HEK293 (cell line): ENCODE data around the gene IFT27.

ENCODE experiments used
- CTCF ChIA-PET: fragments of 350-600 bp; formaldehyde crosslinking; extraction: SDS; loops from one replicate; lab custom pipeline; 2021; ENCODE audit warnings: antibody characterized with exemption; lab: Yijun Ruan, JAX
- POLR2A ChIA-PET: fragments of 300-600 bp; formaldehyde crosslinking; extraction: SDS; loops from one replicate; lab custom pipeline; 2020; ENCODE audit warnings: antibody characterized with exemption, inconsistent platforms; lab: Yijun Ruan, JAX
- H3K27ac ChIP-seq: fragments of 200-500 bp; sonication (Bioruptor generic); 2 replicates; pipeline ENCODE4 v1.5.1; 2014; ENCODE audit warnings: low read depth, low read length, control low read depth, inconsistent platforms; ENCODE audit errors: extremely low read depth
- H3K36me3 ChIP-seq, 2 experiments: fragments of 200-500 bp in 1 of 2; sonication (Bioruptor generic) in 1 of 2; 1 replicate in 1 of 2; 2 replicates in 1 of 2; pipeline ENCODE4 v1.5.1; 2014 to 2017; ENCODE audit warnings: inconsistent platforms in 2 of 2, low read length in 2 of 2; ENCODE audit not compliant: control insufficient read depth in 2 of 2, insufficient read depth in 1 of 2
- H3K4me1 ChIP-seq: fragments of 200-500 bp; sonication (Bioruptor generic); 2 replicates; pipeline ENCODE4 v1.5.1; 2014; ENCODE audit warnings: mild to moderate bottlenecking, low read length, inconsistent platforms; ENCODE audit not compliant: control insufficient read depth, insufficient read depth
- H3K4me3 ChIP-seq: 2 replicates; pipeline ENCODE4 v1.5.1; 2011; ENCODE audit warnings: low read depth, mild to moderate bottlenecking, control low read depth, low read length, moderate library complexity
- H3K9me3 ChIP-seq: fragments of 200-500 bp; sonication (Bioruptor generic); 2 replicates; pipeline ENCODE4 v1.5.1; 2014; ENCODE audit warnings: low read depth, low read length, inconsistent platforms; ENCODE audit not compliant: control insufficient read depth, insufficient read depth
- CTCF ChIP-seq: fragments of 450-650 bp; formaldehyde crosslinking; IDR thresholded peaks from 2 replicates; pipeline ENCODE4 v1.5.1; 2016; ENCODE audit warnings: missing biosample characterization, missing genetic modification characterization
- GFI1B ChIP-seq: fragments of 450-650 bp; formaldehyde crosslinking; IDR thresholded peaks from 2 replicates; pipeline ENCODE4 v1.5.1; 2016; ENCODE audit warnings: missing biosample characterization, missing genetic modification characterization
- IKZF3 ChIP-seq: fragments of 450-650 bp; IDR thresholded peaks from 2 replicates; pipeline ENCODE4 v1.5.0; 2018; ENCODE audit warnings: missing biosample characterization, mild to moderate bottlenecking, missing genetic modification characterization, moderate library complexity
- INSM2 ChIP-seq: fragments of 450-650 bp; formaldehyde crosslinking; IDR thresholded peaks from 2 replicates; pipeline ENCODE4 v1.5.1; 2016; ENCODE audit warnings: missing biosample characterization, missing genetic modification characterization
- MZF1 ChIP-seq: fragments of 450-650 bp; formaldehyde crosslinking; IDR thresholded peaks from 2 replicates; pipeline ENCODE4 v1.5.1; 2017; ENCODE audit warnings: missing biosample characterization, missing genetic modification characterization, borderline replicate concordance
- OSR2 ChIP-seq: fragments of 450-650 bp; formaldehyde crosslinking; IDR thresholded peaks from 2 replicates; pipeline ENCODE4 v1.5.1; 2016; ENCODE audit warnings: missing biosample characterization, missing genetic modification characterization
- SCRT1 ChIP-seq: fragments of 450-650 bp; formaldehyde crosslinking; IDR thresholded peaks from 2 replicates; pipeline ENCODE4 v1.5.1; 2016; ENCODE audit warnings: missing biosample characterization, missing genetic modification characterization, borderline replicate concordance
- SP3 ChIP-seq: fragments of 450-650 bp; formaldehyde crosslinking; IDR thresholded peaks from 2 replicates; pipeline ENCODE4 v1.5.1; 2016; ENCODE audit warnings: missing biosample characterization, missing genetic modification characterization
- ZFP3 ChIP-seq: fragments of 450-650 bp; formaldehyde crosslinking; IDR thresholded peaks from 2 replicates; pipeline ENCODE4 v1.5.1; 2016; ENCODE audit warnings: low read depth, missing biosample characterization, missing genetic modification characterization
- ZIC2 ChIP-seq: fragments of 450-650 bp; formaldehyde crosslinking; IDR thresholded peaks from 2 replicates; pipeline ENCODE4 v1.5.1; 2016; ENCODE audit warnings: missing biosample characterization, missing genetic modification characterization
- ZNF169 ChIP-seq: fragments of 450-650 bp; formaldehyde crosslinking; IDR thresholded peaks from 2 replicates; pipeline ENCODE4 v1.5.1; 2016; ENCODE audit warnings: missing biosample characterization, missing genetic modification characterization
- ZNF221 ChIP-seq: fragments of 450-650 bp; formaldehyde crosslinking; IDR thresholded peaks from 2 replicates; pipeline ENCODE4 v1.5.1; 2017; ENCODE audit warnings: missing biosample characterization, missing genetic modification characterization, borderline replicate concordance
- ZNF292 ChIP-seq: fragments of 450-650 bp; formaldehyde crosslinking; IDR thresholded peaks from 2 replicates; pipeline ENCODE4 v1.5.1; 2016; ENCODE audit warnings: low read depth, missing biosample characterization, missing genetic modification characterization, borderline replicate concordance
- ZNF398 ChIP-seq: fragments of 450-650 bp; formaldehyde crosslinking; IDR thresholded peaks from 2 replicates; pipeline ENCODE4 v1.5.1; 2017; ENCODE audit warnings: missing biosample characterization, missing genetic modification characterization
- ZNF416 ChIP-seq: fragments of 450-650 bp; formaldehyde crosslinking; IDR thresholded peaks from 2 replicates; pipeline ENCODE4 v1.5.1; 2016; ENCODE audit warnings: missing biosample characterization, missing genetic modification characterization
- ZNF600 ChIP-seq: fragments of 450-650 bp; formaldehyde crosslinking; IDR thresholded peaks from 2 replicates; pipeline ENCODE4 v1.5.1; 2016; ENCODE audit warnings: missing biosample characterization, missing genetic modification characterization
- ZNF658 ChIP-seq: fragments of 450-650 bp; formaldehyde crosslinking; IDR thresholded peaks from 2 replicates; pipeline ENCODE4; 2016; ENCODE audit warnings: missing biosample characterization, missing genetic modification characterization
- ZNF707 ChIP-seq: fragments of 450-650 bp; formaldehyde crosslinking; IDR thresholded peaks from 2 replicates; pipeline ENCODE4 v1.5.1; 2016; ENCODE audit warnings: missing biosample characterization, missing genetic modification characterization
- ZNF776 ChIP-seq: fragments of 450-650 bp; formaldehyde crosslinking; IDR thresholded peaks from 2 replicates; pipeline ENCODE4 v1.5.0; 2017; ENCODE audit warnings: missing biosample characterization, missing genetic modification characterization, borderline replicate concordance

The IFT27 gene

GRCh38 chr22:36790648-36791047, 14.7 kb upstream of the IFT27 start:
- POLR2A ChIA-PET = no interaction called here
- CTCF ChIA-PET = interaction anchor here (3.5 kb wide), 1 partner anchor 66 kb away, joined by 10 read pairs; no protein-coding TSS in a partner anchor
- H3K4me3 ChIP-seq = no peak overlapping the region
- no peaks in the 10 kb centered on the region for H3K36me3 ChIP-seq
- no peak for TF ChIP-seq ZFP3 (tag by site-specific recombination)
- no peak for TF ChIP-seq CTCF (tag by site-specific recombination)
- no peak for TF ChIP-seq OSR2 (tag by site-specific recombination)
- TF ChIP-seq ZNF600 = 0 out of 2 replicates have a peak, but pooled peaks have one; percentile 27
- TF ChIP-seq ZNF658 = no peak
- TF ChIP-seq ZNF416 (tag by site-specific recombination) = no peak
- TF ChIP-seq ZIC2 (tag by site-specific recombination) = peak; percentile 33; the same call in 1 of the 2 replicates
- no peaks in the 10 kb centered on the region; the same call in 1 of the 2 replicates for H3K4me1 ChIP-seq
- no peak overlapping the region for H3K27ac ChIP-seq
- no peaks in the 10 kb centered on the region for H3K9me3 ChIP-seq

- no peak overlapping the region for H3K27ac ChIP-seq
- no peak for TF ChIP-seq SCRT1
- TF ChIP-seq ZNF169 (tag by site-specific recombination) = no peak
- no peak for TF ChIP-seq ZNF292 (tag by site-specific recombination)
- no peak for TF ChIP-seq ZNF776 (tag by site-specific recombination)
- no peak for TF ChIP-seq ZNF398 (tag by site-specific recombination)
- no peak for TF ChIP-seq IKZF3 (tag by site-specific recombination)
- TF ChIP-seq ZNF707 (tag by site-specific recombination) = no peak
- no peak for TF ChIP-seq GFI1B (tag by site-specific recombination)
- no peak for TF ChIP-seq SP3
- TF ChIP-seq INSM2 (tag by site-specific recombination) = no peak
- TF ChIP-seq ZNF221 (tag by site-specific recombination) = no peak
- no peak for TF ChIP-seq MZF1 (tag by site-specific recombination)
- TF ChIP-seq, all 188 proteins: peak for 0
- Histone ChIP-seq H3K9me3 (no peaks in the 10 kb centered on the region), H3K4me3 (no peak overlapping the region), H3K36me3 (no peaks in the 10 kb centered on the region), H3K4me1 (no peaks in the 10 kb centered on the region)
- ChIA-PET POLR2A (no interaction called here), CTCF (interaction anchor here (0.5 to 13.6 kb wide), 8 partner anchors 12 to 288 kb away, joined by 3 to 161 read pairs (median 4); partner anchors contain the start of gene IFT27)
Observed at GRCh38 chr22:36787204-36787988, 11.5 kb upstream of the IFT27 start.
